SIG-M5 treated with dmso at 0.1 percent for 504 hours (cell line): ENCODE measurements around the gene SSTR5.
A peak's percentile ranks its signal among the peaks of the same experiment; 100 is the strongest.
"Not testable (repeated sequence)": the region's sequence is repeated elsewhere in the genome, so short reads cannot be mapped to it uniquely, and the experiment has no call there.

Experiments used
- DNase-seq: peaks from one replicate; lab custom pipeline; 2025; ENCODE audit not compliant: unreplicated experiment; lab: John Stamatoyannopoulos, UW

The SSTR5 gene

DNA sequence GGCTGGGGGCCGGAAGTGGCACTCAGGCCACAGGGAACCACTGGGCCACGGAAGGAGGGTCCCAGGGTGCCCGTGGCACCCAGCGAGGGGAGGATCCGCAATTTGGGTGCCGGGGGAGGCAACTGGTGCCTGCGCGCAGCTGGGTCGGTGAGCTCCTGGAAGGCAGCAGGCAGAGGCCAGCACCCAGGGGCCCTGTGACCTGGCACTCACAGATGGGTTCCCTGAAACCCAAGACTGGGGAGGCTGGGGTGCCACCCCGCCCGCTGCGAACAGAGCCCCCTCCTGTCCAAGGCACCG is 663 bp downstream of the SSTR5 start:
- DNase-seq, result no peak

DNA sequence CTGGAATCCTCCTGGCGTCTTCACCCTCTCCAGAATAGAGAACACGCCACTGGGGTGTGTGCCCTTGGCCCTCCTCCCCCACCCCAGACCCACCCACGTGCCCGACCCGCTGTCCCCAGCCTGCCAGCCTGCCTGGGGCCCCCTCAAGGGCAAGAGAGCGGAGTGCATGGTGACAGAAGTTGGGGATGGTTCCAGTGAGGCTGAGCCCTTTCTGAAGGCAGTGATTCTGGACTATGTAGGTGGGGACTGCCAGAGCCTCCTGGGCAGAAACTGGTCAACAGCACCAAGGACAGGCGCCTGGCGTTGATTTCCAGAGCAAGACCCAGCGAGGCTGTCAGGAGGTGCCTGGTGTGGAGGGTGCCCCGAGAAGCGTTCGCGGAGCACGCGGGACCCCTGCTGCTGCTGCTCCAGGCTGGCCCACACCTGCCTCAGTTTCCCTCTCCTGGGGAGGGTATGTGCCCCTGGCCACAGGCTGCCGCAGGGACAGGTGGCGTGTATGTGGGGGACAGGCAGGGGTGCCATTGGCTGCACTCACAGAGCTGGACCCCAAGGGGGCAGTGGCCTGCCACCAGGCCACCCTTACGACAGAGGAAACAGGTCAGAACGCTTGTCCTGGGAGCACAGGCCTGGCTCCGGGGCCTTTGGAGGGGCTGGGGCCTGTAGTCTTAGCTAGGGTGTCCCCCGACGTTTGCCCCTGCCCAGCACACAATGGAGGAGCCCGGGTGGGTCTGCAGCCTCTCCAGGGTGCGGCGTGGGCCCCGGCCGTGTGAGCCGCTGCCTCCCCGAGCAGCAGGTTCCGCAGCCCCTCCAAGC is 1.2 kb downstream of the SSTR5 start:
- DNase-seq, result no peak

DNA sequence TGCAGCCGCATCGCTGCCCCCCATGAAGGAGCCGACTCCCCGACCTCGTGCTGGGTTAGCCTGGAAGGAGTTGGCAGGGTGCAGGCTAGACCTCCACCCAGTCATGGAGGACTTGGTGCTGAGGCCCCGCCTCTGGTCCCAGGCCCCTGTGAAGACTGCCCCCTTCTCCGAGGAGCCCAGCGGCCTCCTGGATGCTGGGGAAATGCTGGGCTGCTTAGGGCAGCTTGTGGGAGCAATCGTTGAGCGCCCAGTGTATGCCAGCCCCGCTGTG is 1.8 kb downstream of the SSTR5 start:
- no peak for DNase-seq

- no peak for DNase-seq
These were observed 3.0 kb downstream of the SSTR5 start for GRCh38 chr16:1075546-1075945.

- no peak for DNase-seq
These were observed 4.4 kb downstream of the SSTR5 start for GRCh38 chr16:1076801-1077576.

DNA sequence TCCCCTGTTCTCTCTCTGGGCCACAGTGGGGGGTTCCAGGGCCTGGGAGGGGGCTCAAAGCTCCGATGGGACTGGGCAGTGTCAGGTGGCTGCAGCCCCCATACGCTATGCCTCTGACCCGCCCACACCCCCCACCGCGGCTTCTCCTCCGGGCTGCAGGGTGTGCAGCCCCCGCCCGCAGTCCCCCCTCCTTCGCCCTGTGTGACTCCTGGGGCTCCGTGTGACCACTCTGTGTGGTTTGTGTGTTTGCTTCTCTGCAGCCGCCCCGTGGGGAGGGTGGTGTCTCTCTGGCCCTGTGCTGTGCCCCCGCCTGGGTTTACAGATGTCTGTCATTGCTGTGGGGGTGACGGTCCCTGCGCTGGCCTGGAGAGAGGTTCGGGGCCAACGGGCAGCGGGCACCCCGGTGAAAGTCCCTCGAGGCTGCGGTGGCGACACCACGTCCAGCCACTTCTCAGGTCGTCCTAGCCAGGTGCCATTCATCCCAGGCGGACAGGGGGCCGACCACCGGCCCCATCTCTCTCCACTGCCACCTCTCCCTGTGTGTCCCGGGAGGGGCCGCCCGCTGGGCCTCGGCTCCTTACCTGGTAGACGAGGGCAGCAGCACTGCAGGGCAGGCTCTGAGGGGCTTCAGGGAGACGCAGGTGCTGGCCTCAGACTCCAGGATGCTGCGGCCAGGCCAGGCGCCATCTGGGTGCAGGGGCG is 5.5 kb downstream of the SSTR5 start:
- DNase-seq, result no peak

DNA sequence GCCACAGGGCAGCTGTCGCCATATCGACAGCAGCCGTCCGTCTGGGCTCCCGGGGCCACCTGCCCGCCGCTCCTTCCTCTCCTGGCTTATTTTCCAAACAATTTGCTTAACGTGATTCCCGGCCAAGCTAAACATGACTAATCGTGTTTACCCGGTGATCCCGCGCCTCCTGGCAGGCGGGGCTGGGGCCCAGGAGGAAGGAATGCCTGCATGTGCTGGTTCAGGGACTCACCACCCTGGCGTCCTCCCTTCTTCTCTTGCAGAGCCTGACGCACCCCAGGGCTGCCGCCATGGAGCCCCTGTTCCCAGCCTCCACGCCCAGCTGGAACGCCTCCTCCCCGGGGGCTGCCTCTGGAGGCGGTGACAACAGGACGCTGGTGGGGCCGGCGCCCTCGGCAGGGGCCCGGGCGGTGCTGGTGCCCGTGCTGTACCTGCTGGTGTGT is 6.1 kb downstream of the SSTR5 start:
- peak; percentile 9 for DNase-seq

DNA sequence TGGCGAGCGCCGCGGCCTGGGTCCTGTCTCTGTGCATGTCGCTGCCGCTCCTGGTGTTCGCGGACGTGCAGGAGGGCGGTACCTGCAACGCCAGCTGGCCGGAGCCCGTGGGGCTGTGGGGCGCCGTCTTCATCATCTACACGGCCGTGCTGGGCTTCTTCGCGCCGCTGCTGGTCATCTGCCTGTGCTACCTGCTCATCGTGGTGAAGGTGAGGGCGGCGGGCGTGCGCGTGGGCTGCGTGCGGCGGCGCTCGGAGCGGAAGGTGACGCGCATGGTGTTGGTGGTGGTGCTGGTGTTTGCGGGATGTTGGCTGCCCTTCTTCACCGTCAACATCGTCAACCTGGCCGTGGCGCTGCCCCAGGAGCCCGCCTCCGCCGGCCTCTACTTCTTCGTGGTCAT is 6.8 kb downstream of the SSTR5 start:
- DNase-seq, result no peak

GRCh38 chr16:1079786-1080525 is 7.4 kb downstream of the SSTR5 start:
- no peak for DNase-seq

GRCh38 chr16:1080801-1081733 is 8.5 kb downstream of the SSTR5 start:
- DNase-seq, result no peak

DNA sequence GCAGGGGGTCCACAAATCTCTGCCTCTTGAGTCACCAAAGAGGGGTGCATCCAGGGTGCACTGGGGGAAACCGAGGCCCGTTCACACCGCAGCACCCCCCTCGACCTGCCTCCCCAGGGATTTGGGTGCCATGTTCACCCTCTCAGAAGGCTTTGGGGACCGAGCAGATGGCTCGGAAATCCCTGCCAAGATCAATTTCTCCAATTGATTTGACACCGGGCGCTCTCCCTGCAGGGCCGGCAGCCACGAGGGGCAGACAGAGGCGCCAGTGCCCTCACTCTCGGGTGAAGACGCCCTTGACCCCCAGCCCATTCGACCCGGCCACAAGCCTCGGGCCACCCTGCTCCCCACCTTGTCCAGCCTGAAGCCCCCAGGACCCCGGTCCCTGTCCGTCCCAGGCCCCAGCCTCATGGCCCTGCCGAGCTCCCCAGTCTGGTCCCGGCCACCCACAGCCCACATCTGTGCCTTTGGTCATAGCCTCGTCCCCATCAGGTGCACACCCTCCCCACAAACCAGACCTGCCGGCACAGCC is 9.3 kb downstream of the SSTR5 start:
- no peak for DNase-seq

- DNase-seq, result no peak
These were observed 9.9 kb downstream of the SSTR5 start for GRCh38 chr16:1082266-1082951.

DNA sequence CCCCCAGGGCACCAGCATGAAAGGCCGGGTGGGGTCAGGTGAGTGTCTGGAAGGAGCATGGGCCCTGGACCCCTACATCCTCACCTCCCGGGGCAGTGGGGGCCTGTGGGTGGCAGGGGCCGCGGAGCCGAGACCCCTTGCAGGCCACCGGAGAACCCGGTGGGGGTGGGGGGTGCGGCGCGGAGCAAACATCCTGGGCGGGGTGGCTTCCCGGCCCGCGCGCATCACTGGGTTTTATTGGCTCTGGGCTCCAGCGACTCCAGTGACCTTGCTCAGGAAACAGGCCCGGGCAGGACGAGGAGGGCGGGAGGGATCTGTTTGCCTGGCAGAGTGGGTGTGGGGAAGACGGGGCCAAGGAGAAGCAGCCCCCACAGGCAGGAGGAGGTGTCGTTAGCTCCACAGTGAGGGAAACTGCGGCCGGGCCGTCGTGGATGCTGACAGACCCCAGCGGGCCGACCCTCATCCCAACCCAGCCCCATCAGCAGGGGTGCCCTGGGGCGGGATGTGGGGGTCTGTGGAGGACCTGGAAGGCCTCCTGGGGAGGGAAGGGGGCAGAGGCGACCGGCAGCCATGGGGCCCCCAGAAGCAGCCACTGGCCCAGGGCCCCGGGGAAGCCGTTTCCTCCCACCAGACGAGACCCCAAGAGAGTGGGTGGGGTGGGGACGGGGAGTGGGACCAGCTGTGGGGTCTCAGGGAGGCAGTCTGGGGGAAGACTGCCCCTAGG is 10.6 kb downstream of the SSTR5 start:
- no peak for DNase-seq

GRCh38 chr16:1084971-1085370 is 12.4 kb downstream of the SSTR5 start:
- DNase-seq, result no peak

DNA sequence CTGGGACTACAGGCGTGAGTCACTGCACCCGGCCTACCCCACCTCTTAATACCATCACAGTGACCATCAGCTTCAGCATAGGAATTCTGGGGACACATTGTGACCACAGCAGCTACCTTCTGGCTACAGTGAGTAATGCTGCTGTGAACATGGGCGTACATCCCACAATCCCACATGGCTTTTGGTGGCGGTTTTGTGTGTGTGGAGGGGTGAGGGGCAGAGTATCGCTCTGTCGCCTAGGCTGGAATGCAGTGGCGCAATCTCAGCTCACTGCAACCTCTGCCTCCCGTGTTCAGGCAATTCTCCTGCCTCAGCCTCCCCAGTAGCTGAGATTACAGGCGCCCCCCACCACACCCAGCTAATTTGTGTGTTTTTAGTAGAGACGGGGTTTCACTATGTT is 13.9 kb downstream of the SSTR5 start:
- DNase-seq, result not testable (repeated sequence)

DNA sequence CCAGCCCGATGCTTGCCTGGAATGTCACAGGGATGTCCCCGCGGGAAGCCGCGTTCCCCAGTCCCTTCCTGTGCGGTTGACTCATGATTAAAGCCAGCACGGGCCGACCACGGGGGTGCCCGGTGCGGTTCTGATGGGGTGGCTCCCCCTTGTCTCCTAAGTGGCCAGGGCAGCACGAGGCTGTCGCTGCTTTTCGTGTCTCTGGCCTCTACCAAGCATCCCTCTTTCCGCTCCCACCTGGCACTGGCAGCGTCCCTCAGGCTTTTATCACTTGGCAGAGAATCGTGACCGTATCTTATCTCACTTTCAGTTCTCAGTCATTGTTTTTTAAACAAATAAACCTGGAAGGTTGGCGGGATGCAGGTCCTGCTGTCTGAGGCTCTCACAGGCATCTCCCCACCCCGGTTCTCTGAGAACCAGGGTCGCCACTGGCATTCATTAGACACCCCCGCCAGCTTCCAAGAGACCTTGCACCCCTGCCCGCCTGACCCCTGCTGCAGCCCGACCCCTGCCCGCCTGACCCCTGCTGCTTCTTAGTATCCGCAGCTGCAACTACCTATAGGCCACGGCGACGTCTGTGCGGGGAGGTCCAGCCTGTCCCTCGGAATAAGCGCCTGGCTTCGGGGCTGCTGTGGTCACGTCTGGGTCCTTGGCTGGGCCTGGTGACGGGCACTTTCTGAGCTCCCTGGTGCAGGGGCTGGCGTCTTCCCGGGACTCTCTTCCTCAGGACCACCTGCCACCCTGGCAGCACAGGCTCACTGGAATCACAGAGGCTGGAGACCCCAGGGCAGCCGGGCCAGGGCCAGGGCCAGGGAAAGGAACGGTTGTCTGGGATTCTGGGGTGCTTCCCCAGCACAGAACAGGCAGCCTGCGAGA is 16.0 kb downstream of the SSTR5 start:
- no peak for DNase-seq

- no peak for DNase-seq
These were observed 16.9 kb downstream of the SSTR5 start for GRCh38 chr16:1089439-1089821.
